OCI-M1 (cell line): ENCODE measurements around the gene USP31.
A peak's percentile ranks its signal among the peaks of the same experiment; 100 is the strongest.
"Not testable (repeated sequence)": the region's sequence is repeated elsewhere in the genome, so short reads cannot be mapped to it uniquely, and the experiment has no call there.

Experiments
- DNase-seq: peaks from one replicate; lab custom pipeline; 2025; lab: John Stamatoyannopoulos, UW

Gene USP31

DNA sequence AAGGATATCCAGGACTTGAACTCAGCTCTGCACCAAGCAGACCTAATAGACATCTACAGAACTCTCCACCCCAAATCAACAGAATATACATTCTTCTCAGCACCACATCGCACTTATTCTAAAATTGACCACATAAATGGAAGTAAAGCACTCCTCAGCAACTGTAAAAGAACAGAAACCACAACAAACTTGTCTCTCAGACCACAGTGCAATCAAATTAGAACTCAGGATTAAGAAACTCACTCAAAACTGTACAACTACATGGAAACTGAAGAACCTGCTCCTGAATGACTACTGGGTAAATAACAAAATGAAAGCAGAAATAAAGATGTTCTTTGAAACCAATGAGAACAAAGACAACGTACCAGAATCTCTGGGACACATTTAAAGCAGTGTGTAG, 52.8 kb downstream of the USP31 start:
- DNase-seq, result not testable (repeated sequence)

DNA sequence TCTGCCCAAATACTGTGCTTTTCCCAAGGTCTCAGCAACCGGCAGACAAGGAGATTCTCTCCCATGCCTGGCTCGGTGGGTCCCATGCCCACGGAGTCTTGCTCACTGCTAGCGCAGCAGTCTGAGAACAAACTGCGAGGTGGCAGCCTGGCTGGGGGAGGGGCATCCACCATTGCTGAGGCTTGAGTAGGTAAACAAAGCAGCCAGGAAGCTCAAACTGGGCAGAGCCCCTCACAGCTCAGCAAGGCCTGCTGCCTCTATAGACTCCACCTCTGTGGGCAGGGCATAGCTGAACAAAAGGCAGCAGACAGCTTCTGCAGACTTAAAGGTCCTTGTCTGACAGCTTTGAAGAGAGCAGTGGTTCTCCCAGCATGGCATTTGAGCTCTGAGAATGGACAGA, 55.1 kb downstream of the USP31 start:
- DNase-seq, result not testable (repeated sequence)

DNA sequence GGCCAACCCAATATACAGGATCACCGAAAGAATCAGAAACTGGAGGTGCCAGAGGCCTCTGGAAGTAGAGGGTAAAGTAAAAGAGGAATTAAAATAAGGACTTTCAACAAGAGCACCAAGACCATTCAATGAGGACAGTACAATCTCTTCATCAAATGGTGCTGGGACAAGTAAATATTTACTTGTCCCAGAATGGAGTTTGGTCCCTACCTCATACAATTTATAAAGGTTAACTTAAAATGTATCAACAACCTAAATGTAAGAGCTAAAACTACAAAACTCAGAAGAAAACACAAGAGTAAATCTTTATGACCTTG, 56.5 kb downstream of the USP31 start:
- no peak for DNase-seq

DNA sequence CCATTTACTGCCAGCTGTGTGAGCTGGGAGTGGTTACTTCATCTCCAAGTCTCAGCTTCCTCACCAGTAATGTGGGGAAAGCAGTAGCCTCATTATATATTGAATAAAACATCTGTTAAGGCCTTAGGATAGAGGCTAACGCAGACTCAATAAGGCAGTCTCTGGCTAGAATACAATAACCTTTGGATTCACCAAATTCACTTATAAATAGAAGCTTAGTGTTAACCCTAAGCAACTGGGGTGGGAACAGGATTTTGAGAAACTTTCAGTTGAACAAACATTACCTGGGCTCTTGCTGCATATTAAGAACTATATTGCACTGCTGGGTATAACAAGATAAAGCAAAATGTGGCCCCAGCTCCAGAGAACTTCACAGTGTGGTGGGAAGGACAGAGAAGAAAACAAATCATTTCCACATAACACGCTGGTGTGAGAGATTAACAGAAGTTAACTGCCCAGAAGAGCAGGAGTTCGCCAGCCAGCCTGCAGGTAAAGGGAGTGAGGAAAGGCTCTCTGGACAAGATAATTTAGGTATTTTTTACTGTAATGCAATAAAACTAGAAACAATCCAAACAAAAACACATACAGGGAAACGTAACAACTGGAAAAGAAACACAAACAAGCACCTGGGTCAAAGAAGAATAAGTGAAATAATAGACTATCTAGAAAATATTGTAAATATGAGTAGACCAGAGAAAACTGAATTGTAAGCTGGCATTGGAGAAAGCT, 57.0 kb downstream of the USP31 start:
- no peak for DNase-seq

DNA sequence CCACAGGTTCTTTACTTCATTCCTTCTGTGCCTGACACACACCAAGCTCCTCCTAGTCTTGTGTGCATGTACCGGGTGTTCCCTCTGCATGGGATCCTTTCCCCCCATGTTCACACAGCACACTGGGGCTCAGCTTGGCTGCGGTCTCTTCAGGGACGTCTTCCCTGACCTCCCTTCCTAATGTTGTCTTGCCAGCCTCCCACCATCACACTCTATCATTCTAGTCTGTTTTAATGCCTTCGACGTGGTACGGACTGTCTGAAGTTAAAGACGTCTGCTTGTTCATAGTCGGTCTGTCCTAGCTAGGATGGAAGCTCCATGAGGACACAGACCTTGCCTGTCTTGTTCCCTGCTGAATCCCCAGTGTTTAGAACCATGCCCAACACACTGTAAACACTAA, 60.1 kb downstream of the USP31 start:
- DNase-seq, result no peak

DNA sequence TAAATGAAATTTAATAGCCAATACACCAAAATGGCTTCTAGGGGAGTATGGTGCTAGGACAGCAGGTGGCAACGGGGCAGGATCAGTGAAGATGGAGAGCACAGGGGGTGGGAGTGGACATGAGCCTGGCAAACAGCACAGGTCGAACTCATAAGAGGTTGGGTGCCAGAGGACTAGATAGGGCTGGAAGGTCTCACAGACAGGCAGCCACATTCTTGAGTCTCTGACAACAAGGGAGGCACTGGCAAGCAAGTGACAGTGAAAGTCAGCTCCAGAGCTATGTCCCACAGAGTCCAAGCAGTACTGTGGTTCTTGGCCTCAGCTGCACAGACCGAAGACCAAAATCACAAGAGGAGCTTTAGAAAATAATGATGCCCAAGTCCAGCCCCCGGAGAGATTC, 61.2 kb downstream of the USP31 start:
- no peak for DNase-seq

DNA sequence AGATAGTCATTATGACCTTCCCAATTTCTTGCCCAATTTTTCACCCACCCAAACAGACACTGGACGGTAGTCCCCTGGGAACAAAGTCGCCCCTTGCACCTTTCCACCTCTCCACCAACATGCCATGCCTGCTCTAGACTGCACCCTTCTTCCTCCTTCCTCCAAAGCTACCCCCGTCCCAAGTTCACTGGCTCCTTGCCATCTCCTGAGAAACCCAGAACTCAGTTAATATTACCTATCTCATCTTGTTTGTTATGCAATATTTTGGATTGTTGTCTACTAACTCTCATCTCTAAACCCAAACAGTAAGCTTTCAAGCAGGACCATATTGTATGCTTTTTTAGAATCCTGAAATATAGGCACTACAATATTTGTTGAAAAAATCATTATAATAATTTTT, 63.3 kb downstream of the USP31 start:
- no peak for DNase-seq

DNA sequence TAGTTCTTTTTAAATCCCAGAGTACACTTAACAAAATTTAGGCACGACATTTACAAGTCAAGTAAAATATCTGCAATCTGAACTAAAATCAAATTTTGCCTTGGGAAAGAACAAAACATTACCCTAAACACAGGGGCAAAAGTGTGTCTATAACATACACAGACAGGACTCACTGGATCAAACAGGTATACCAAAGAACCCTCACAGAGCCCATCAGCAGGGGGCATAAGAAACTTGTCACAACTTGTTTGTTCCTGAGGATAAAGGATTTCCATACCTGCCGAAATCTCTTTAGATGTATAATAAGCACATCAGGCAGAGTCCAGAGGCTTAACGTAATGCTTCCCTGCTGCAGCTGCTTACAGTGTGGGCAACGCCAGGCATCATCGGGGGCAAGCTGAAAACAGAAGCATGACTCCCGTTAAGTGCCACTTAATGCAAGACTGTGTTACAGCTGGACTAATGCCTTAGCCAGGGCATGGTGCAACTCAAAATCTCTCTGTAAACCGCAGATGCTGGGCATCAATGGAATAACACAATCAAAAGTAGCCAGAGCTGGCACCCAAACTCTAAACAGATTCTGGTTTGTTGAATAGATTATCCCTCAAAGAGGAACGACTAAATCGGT, 67.0 kb downstream of the USP31 start:
- DNase-seq, result no peak

DNA sequence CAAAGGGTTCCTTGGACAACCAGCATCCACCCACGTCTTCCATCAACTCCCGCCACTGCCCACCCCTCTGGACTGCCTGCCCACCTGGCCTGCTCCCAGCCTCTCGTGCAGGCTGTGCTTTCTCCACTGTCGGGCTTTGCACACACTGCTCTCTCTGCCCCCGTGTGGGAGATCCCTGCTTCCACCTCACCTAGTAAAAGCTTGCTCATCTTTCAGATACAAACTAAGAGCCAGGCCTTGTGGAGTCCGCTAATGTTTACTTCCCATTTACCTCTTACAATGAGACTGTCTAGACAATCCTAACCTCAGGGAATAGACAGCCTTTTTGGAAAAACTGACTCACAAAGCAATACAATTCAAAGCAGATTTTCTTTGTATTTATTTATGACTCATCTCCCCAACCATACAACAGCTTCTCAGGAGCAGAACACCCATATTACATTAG, 67.6 kb downstream of the USP31 start:
- DNase-seq, result no peak

DNA sequence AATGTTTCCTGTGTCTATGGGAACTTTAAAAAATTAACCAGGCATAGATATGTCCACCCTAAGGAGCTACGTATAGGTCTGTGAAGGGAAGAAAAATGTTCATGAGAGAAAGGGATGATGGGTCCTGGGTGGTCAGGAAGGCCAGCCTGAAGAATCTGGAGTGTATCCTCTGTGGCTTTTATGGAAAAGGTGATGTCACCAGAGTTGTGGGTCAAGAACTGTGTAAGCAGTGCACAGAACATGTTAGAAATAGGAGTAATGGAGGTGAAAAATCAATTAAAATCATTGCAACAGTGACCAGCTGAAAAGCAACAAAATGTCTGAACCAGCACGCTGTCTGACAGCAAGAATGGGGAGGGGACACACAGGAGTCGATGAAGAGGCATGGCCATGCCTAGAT, 68.5 kb downstream of the USP31 start:
- DNase-seq, result no peak

DNA sequence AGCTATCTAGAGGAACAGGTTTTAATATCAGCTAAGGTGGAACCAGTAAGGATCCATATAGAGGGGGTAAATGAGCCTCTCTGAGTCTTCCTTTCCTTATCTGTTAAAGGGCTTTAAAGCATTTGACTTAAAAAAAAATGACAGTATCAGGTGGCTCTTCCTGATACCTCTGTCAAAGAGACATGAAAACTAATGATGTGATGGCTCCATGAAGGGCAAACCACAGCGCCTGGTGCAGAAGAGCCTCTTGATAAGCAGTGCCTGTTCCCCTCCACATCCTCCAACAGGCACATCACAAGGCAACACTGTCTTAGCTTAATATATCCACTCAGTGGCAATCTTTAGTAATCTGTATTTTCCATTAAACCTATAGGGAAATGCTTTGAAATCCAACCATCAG, 68.9 kb downstream of the USP31 start:
- peak; percentile 53 for DNase-seq

DNA sequence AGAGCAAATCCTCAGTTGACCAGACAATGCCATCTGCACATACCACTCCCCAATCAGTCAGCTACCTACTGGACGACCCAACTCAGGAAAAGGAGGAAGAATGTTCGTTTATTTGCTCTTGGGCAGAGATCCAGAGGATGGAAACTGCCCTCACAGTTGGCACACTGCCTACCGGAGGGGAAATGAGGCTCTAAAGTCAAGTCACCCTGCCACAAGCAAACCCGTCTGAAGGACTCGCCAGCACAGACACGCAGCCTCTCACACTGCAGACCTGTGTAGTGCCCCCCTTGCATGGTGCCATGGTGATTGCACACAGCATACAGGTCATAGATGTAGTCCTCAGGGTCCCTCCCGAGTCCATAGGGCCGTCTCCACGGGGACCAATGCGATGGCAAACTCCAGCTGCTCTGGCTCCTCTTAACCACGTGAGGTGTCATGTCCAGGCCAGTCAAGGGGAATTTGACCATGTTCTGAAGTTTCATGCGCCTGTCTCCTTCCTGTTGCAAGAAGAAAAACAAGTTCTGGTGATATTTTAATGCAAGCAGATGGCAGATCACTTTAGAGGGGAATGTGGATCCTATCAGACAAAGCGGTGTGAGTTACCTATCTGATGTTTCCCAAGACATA, 69.5 kb downstream of the USP31 start:
- no peak for DNase-seq

DNA sequence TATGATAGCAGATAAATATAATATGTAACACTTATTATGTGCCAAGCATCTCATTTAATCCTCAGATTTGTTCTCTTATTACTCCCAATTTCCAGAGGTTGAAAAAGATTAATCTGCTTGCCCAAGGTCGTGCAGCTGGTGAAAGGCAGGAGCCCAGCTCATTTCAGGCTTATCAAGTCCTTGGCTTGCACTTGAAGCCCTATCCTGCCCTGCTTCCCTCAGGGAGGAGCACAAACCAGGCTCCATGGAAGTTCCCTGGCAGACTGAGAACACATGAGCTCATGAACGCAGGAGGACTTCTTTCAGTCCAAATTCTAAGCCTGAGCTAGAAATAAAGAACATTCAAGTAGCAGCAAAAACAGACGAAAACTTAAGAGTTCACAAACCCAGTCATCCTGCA, 74.8 kb downstream of the USP31 start:
- DNase-seq, result no peak

DNA sequence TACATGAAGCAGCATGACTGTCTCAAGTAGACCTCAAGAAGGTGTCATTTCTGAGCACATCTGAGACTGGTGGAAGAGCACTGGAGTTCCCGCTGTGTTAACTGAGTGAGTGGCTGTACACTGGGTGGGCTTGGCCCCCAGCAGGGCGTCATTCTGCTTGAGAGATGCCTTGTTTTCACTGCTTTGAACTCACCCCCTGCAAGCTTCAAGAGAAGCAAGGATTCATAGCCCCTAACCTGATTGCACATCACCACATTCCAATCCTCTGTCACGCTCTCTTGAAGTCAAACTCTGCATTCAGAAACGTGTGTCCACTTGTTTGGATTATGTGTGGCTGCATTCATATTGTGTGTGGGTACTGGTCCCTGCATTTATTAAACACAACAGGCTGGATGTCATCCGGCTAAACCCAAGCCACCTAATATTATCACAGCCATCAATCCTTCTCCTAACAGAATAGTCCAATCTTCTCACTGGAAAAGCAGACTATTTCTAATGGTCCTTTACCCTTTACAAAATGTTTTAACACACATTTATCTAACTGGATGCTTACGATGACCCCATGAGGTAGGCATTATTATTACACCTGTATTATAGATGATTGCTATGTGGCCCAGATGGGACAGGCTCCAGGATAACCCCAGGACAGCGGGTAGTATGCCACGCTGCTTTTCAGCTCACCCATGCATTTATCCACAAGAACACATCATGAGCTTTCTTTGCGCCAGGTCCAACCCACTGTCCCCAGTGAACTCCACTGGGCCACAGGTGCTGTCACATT, 76.3 kb downstream of the USP31 start:
- peak; percentile 5 for DNase-seq

DNA sequence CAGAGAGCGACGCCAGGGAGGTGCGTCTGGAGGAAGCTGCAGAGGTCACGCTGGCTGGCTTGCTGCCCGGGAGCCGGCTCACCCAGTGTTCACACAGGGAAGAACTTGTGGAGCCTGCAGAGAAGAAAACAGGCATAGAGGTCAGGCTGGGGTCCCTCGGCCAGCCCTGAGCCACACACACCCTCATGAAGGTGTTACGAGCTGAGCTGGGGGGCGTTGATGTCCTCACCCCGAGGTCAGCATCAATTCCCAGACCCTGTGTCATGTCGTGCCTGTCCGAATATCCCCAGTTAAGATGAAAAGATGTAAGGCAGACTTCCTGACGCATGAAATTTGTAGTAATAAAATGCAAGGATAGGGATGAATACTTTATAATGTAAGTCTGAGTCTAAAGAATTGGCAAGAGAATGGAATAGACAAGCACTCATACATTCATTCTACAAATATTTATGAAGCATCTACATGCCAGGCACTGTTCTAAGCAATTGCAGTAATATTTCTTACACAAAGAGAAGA, 77.1 kb downstream of the USP31 start:
- no peak for DNase-seq

DNA sequence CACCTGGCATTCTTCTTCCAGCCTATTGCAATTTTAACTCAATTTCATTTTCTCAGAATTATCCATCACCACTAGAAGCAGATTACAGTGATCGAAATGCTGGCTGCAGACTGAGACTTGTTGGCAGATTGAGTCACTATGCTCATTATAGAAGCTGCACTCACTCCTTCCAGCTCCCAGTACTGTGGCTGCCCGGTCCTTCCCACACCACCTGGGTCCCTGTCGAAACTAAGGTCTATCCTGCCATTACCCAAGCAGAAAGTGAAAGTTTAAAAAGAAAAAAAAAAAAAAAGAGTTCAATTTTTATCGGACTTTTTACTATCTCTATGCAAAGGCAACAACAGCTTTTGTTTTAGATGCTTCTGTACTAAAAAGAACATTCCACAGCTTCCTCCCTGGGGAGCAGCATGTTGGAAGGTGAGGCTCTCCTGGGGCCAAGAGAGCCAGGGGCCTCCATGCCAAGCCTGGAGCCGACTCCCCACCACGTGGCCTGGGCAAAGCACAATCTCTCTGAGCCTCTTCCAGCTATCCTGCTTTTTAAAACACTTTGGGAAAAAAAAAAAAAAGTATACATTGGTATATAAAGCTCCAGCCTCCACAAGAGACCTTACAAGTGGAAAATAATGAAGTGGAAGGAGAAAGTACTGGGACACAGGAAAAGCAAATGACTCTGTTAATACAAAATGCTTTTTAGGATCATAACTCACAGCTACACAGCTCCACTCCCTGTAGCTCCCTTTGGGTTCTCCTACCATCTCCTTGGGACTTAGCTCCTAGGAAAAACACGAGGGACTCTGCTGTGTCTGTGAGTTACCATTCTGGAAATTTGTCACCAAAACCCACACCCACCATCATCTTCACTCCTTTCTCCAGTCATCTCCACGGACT, 77.8 kb downstream of the USP31 start:
- DNase-seq, result no peak

DNA sequence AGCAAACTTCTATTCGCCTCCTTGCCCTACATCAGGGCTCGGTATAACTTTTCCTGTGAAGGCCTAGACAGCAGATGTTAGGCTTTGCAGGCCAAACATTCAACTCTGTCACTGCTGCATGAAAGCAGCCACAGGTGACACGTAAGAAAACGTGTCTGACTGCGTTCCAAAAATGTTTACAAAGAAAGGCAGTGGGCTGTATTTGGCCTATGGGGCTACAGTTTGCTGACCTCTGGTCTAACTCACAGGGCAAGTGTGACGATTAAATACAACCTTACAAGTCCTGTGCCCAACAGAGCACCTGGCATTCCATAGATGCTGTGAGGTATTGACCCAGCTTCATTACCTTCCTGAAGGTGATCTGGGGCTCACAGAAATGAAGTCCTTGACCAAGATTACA, 79.4 kb downstream of the USP31 start:
- DNase-seq, result no peak

DNA sequence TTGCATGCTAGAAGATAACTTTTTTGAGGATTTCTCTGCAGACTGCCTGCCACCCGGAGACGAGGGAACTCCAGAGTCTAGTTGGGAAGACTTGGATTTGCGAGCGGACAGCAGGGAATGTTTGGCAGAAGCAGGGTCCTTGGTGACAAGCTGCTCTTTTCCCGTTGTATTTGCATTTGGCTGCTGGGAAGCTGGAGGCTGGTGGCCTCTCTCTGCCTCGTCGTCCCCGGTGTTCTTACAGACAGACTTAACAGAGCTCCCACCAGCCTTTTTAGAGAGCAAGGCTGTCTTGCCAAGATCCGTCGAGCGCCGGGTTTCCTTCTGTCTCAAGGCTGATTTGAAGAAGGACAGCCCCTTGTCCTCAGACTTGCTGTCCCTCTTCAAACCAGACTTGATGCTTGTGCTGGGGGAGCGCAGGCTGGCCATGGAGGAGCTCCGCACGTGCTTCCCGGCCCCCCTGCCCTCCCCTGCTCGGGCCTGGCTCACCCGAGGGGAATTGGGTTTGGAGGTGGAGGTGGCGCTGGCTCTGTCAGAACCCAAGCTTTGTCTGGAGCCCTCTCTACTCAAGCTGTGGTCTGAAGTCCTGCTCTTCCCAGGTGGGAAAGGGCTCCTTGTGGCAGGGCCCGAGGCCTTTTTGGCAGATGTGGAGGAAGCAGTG, 81.0 kb downstream of the USP31 start:
- DNase-seq, result no peak

DNA sequence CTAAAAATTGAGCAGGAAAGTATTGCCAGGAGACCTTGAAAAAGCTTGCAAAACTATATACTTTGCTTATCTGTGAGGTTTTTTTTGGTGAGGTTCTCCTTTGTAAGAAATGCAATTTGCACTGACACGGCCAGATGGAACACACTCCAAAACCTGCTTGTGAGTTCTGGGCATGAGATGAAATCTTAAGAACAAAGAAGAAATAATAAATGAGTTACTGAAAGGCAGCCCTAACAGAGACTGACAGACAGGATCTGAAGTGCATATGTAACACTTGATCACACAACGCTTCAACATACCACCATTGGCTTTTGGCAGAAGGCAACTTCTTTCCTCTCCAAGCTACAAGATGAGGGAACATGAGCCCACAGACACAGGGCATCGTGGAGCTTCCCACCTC, 82.6 kb downstream of the USP31 start:
- no peak for DNase-seq

DNA sequence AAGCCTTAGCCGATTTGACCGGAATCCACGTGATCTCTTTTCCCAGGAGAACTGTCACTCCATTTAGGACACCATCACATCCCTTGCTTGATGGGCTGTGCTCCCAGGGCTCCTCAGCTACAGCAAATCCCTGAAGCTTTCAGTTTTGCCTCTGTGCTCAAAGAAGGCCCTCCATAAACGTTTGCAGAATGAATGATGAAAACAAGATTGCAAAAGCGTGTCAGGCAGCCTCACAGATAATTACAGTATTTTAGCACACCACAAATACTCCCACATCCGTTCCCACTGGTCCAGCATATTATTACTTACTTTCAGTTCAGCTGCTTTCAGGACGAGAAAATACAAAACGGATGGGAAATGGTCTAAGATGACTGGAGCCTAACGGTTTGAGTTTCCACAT, 84.6 kb downstream of the USP31 start:
- DNase-seq, result peak; percentile 89

DNA sequence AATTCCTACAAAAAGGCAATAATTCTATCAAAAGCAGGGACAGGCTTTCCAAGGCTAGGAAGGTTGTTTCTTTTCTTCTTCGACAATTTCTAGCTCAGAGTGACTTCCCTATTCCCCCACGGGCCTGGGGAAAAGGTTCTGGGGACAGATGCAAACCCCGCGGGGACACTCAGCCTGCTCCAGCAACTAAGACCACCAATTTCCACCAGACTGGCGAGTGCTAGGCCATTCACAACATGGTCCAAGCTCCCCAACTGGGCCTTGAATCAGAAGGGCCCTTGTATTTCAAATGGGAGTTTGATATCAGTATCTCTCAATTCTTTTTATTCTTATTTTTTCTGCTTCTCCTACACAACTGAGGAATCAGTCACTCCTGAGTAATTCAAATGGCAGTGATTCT, 86.7 kb downstream of the USP31 start:
- no peak for DNase-seq
